ENCODE measurements around the gene TRDN. TPM values are rescaled to one million over a fixed set of nuclear protein-coding genes. Genes with fewer than 3 reads are reported as not detected.

TRDN gene
- total RNA-seq, 1 donor from 2014 or later, result 490 TPM

DNA sequence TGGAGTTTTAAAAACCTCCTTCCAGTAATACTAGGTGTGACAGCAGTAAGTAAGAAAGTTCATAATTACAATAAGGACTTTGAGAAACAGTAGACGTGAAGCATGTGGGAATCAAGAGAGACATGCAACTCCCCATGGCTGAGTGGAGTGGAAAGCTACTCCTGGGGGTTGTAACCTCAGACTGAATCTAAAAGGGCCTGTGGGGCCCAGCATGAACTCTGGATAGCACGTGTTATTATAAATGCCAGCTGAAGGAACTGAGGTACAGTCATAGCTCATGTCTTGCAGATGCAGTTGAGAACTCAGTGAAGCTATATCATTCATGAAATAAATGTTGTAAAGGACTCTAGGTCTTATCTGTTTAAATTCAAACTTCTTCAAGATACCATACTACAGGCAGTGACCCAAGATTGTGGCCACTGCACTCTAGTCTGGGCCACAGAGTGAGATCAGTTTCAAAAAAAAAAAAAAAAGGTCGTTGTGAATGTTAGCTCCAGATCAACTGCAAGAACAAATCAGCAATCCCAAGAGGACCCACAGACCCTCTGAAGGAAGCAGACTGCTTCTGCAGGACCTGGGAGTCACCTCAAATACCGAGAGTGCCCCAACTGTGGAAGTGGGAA lies 189.3 kb downstream of the TRDN start:
- no peak for DNase-seq (ENCODE audit: low spot score)
- intact Hi-C loops (cut with DNase I), result no loop called here

- no peak for DNase-seq (ENCODE audit: low spot score)
- intact Hi-C loops (cut with DNase I), result loop anchor here (5.0 kb wide), 1 partner anchor 198 kb away; the partner anchor contains the start of gene TRDN
Observed at GRCh38 chr6:123439371-123439770, 197.4 kb downstream of the TRDN start.

DNA sequence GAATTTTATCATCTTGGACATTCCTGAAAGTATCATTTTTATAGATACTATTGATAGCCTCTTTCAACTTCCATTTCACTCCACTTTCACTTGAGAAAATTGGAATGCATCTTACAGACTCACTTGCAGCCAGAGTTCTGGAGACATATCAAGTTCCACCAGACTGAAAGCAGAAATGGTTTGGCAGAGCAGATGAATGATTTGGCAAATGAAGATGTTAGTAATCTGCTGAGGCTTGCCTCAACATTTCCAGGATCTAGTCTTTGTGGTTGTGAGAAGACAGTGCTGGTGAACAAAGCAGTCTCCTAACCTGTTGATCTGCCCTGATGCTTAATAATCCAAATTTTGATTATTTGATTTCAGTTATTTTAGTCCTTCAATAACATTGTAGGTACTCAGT lies 202.6 kb downstream of the TRDN start:
- intact Hi-C loops (cut with DNase I), result no loop called here
- DNase-seq (ENCODE audit: low spot score), result no peak

GRCh38 chr6:123430970-123431369 lies 205.8 kb downstream of the TRDN start:
- DNase-seq (ENCODE audit: low spot score), result no peak
- intact Hi-C loops (cut with DNase I), result no loop called here

GRCh38 chr6:123427008-123427407 lies 209.7 kb downstream of the TRDN start:
- no peak for DNase-seq (ENCODE audit: low spot score)
- intact Hi-C loops (cut with DNase I), result no loop called here

DNA sequence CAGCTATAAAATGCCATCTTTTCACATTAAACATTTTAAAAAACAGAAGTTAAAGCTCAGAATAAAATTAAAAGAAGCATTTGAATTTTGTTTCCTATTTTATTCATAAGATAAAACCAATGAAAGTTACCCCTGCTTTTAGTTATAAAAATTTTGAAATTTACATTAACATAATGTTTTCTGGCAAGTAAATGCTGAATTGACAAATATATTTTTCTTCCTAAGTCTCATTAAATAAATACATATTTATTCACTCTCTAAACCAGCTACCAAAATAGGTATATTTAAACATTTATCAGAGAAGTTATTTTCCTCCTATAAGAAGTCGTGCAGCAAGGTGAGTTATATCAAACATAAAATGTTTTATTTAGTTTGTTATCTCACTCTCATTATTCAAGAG lies 213.6 kb downstream of the TRDN start:
- intact Hi-C loops (cut with DNase I), result no loop called here
- no peak for DNase-seq (ENCODE audit: low spot score)

- intact Hi-C loops (cut with DNase I), result no loop called here
- no peak for DNase-seq (ENCODE audit: low spot score)
Observed at GRCh38 chr6:123420512-123420911, 216.2 kb downstream of the TRDN start.

DNA sequence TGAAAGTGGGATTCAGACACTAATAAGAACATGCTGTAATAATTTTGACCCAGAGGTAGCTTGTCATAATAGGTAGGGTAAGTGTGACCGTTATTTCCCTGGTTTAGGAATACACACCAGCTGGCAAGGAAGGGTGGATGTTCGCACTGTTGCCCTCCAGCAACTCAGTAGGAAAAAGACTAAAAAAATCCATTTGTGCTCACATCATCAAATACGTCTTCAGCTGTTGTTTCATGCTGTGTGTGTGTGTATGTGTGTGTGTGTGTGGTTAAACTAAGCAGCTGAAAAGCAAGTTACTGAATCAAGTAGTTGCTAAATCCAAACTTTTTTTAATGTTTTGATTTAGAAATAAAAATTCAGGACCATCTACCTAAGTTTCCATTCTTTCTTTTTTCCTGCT lies 218.7 kb downstream of the TRDN start:
- intact Hi-C loops (cut with DNase I), result loop anchor here (5.0 kb wide), 1 partner anchor 219 kb away; the partner anchor contains the start of gene TRDN
- DNase-seq (ENCODE audit: low spot score), result no peak

DNA sequence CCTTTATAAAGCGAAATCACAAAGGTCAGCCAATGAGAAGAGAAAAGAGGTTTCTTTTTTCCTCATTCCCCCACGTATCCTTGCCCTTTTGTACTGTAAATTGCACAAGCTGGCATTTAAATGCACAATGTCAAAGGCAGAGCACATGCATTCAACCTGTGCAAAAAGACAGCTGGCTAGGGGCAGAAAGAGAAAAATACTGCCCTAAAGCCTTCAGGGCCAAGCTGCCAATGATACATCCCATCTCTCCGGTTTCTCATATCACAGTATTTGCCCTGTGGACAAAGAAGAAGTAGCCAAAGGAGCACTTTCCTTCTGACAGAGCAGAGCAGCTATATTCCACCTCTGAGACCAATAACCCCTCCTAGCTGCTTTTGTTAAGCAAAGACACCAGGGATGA lies 219.2 kb downstream of the TRDN start:
- intact Hi-C loops (cut with DNase I), result loop anchor here (5.0 kb wide), 1 partner anchor 220 kb away; the partner anchor contains the start of gene TRDN
- DNase-seq (ENCODE audit: low spot score), result no peak

- intact Hi-C loops (cut with DNase I), result loop anchor here (1.0 to 5.0 kb wide), 2 partner anchors 221 to 298 kb away; partner anchors contain the start of gene TRDN
- DNase-seq (ENCODE audit: low spot score), result no peak
Observed at GRCh38 chr6:123415844-123416468, 220.8 kb downstream of the TRDN start.

DNA sequence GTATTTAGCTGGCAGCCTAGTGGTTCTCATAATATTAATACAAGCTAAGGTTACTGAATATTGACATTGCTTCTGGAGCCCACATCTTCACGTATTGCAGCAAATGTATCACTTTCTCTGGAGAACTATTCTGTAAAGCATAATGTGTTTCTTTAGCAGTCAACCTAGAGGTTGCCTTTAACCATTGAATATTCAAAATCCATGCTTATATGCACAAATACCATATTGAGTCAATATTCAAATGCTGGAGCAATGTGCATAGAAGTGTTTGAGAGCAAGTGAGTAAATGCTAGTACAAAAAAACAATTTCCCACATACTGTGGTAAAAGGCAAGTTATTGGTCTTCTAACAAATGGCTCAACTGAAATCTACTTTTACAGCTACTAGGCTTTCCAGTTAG lies 231.8 kb downstream of the TRDN start:
- no peak for DNase-seq (ENCODE audit: low spot score)
- intact Hi-C loops (cut with DNase I), result no loop called here

DNA sequence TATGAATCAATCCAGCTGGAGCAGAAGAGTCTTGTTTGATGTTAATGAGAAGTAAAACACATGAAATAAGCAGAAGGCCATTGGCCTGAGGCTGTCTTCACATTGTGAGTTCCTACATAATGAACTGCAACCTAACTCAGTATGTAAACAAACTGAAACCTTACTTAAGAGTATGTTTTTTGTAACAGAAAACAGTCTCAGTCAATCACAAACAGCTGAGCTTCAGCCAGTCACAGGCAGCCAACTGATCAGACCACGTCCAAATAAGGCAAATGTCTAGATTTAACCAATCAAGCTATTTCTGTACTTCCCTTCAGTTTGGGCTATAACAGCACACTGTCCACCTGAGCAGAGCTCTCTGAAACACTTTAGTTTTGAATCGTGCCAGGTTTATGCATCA lies 234.7 kb downstream of the TRDN start:
- DNase-seq (ENCODE audit: low spot score), result no peak
- intact Hi-C loops (cut with DNase I), result no loop called here

GRCh38 chr6:123398072-123398471 lies 238.7 kb downstream of the TRDN start:
- intact Hi-C loops (cut with DNase I), result no loop called here
- DNase-seq (ENCODE audit: low spot score), result no peak

- intact Hi-C loops (cut with DNase I), result no loop called here
- no peak for DNase-seq (ENCODE audit: low spot score)
Observed at GRCh38 chr6:123393331-123393730, 243.4 kb downstream of the TRDN start.

DNA sequence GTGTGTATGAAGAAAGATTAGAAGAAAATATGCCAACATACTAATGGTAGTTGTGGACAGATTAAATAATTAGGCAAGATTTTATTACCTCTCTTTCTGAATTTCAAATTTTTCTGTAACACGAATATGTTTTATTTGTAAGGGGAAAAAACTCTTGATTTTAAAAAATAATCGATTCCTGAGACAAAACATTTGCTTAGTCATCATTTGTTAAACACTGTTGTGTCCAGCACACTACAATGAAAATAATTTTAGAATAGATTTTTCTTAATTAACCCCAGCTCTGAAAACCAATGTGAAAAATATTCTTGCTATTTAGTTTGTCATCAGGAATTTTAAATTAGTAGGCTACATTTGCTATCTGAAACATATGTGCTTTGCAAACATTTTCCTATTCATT lies 253.0 kb downstream of the TRDN start:
- intact Hi-C loops (cut with DNase I), result no loop called here
- DNase-seq (ENCODE audit: low spot score), result no peak

DNA sequence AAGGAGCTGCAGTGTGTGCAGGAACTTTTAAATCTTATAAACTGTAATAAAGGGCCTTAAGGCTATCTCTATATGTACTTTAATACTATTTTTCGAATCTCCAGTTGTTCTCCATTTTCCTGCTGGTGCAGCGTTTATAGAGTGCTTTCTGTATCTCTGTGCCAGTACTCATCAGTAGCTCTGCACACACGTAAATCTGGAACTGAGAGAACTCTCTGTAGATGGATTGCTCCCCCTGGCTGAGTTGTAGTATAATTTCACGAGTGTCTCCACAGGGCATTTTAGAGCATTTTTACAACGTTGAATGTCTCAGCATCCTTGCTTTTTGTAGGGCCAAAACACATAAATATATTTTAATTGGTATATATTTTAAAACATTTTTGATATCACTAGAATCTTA lies 256.5 kb downstream of the TRDN start:
- intact Hi-C loops (cut with DNase I), result no loop called here
- no peak for DNase-seq (ENCODE audit: low spot score)

GRCh38 chr6:123372737-123373136 lies 264.0 kb downstream of the TRDN start:
- intact Hi-C loops (cut with DNase I), result no loop called here
- DNase-seq (ENCODE audit: low spot score), result no peak

GRCh38 chr6:123363912-123364311 lies 272.8 kb downstream of the TRDN start:
- DNase-seq (ENCODE audit: low spot score), result no peak
- intact Hi-C loops (cut with DNase I), result no loop called here

- no peak for DNase-seq (ENCODE audit: low spot score)
- intact Hi-C loops (cut with DNase I), result no loop called here
Observed at GRCh38 chr6:123360359-123360758, 276.4 kb downstream of the TRDN start.

DNA sequence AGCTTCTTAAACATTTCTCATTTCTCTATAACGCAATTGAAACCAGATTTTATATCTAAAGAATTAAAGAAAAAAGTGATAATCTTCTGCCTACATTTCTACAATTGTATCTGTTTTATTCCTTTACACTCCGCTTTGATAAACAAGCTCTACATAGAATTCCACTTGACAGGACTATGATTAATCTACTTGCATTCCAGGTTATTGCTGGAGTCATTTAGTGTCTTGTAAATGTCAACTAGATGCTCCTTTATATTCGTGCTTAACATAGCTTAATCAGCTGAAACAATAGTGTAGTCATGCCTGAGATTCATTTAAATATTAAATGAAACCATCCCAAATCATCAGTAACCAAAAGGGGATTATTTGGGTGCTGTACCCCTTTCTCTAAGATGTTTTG lies 284.0 kb downstream of the TRDN start:
- no peak for DNase-seq (ENCODE audit: low spot score)
- intact Hi-C loops (cut with DNase I), result no loop called here

- DNase-seq (ENCODE audit: low spot score), result no peak
- intact Hi-C loops (cut with DNase I), result no loop called here
Observed at GRCh38 chr6:123352279-123352678, 284.5 kb downstream of the TRDN start.
